ENCODE results near the gene PTGES2.

- TF ChIP-seq, protein P1, sequence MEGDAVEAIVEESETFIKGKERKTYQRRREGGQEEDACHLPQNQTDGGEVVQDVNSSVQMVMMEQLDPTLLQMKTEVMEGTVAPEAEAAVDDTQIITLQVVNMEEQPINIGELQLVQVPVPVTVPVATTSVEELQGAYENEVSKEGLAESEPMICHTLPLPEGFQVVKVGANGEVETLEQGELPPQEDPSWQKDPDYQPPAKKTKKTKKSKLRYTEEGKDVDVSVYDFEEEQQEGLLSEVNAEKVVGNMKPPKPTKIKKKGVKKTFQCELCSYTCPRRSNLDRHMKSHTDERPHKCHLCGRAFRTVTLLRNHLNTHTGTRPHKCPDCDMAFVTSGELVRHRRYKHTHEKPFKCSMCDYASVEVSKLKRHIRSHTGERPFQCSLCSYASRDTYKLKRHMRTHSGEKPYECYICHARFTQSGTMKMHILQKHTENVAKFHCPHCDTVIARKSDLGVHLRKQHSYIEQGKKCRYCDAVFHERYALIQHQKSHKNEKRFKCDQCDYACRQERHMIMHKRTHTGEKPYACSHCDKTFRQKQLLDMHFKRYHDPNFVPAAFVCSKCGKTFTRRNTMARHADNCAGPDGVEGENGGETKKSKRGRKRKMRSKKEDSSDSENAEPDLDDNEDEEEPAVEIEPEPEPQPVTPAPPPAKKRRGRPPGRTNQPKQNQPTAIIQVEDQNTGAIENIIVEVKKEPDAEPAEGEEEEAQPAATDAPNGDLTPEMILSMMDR (IDR thresholded peaks at IDR 0.05; ENCODE audit: low read length): no peak
- TF ChIP-seq EZH2 (optimal IDR thresholded peaks at IDR 0.05; ENCODE audit: low read depth, low read length) (no peak), EZH2phosphoT487 (IDR thresholded peaks at IDR 0.05; ENCODE audit: low read length) (no peak)
These were observed 55.1 kb downstream of the PTGES2 start for GRCh38 chr9:128072144-128073021.

Data from MM.1S (cell line).